CD4-positive, alpha-beta T cell treated with Interferon alpha-2 for 1 hour (primary cell): ENCODE results near the gene GCNT4.

Experiments used
- DNase-seq, 2 donors: peaks; one replicate each; pipeline ENCODE4 v3.0.0-alpha.2; 2020 to 2022

The GCNT4 gene

GRCh38 chr5:75012748-75013147 lies 39.6 kb downstream of the GCNT4 start:
- no peak for DNase-seq

- no peak for DNase-seq
Measured at GRCh38 chr5:75010838-75011237, 41.5 kb downstream of the GCNT4 start.

- DNase-seq: no peak
Measured at GRCh38 chr5:75009556-75010345, 42.6 kb downstream of the GCNT4 start.

GRCh38 chr5:75006865-75007822 lies 45.2 kb downstream of the GCNT4 start:
- no peak for DNase-seq

GRCh38 chr5:75005561-75005960 lies 46.8 kb downstream of the GCNT4 start:
- DNase-seq: no peak
